AG09319 (cell line): Measurements from ENCODE around the gene BAG3.
A peak's percentile ranks its signal among the peaks of the same experiment; 100 is the strongest.

Experiments used
- DNase-seq: peaks from one replicate; pipeline ENCODE4 v3.0.0-alpha.2; 2010; ENCODE audit warnings: low read depth; ENCODE audit errors: extremely low read depth
- TF ChIP-seq, protein P1 (sequence below): IDR thresholded peaks from 2 replicates; pipeline ENCODE4 v1.5.1; 2011; ENCODE audit warnings: low read depth, mild to moderate bottlenecking, inconsistent platforms, low read length, moderate library complexity

BAG3 gene

DNA sequence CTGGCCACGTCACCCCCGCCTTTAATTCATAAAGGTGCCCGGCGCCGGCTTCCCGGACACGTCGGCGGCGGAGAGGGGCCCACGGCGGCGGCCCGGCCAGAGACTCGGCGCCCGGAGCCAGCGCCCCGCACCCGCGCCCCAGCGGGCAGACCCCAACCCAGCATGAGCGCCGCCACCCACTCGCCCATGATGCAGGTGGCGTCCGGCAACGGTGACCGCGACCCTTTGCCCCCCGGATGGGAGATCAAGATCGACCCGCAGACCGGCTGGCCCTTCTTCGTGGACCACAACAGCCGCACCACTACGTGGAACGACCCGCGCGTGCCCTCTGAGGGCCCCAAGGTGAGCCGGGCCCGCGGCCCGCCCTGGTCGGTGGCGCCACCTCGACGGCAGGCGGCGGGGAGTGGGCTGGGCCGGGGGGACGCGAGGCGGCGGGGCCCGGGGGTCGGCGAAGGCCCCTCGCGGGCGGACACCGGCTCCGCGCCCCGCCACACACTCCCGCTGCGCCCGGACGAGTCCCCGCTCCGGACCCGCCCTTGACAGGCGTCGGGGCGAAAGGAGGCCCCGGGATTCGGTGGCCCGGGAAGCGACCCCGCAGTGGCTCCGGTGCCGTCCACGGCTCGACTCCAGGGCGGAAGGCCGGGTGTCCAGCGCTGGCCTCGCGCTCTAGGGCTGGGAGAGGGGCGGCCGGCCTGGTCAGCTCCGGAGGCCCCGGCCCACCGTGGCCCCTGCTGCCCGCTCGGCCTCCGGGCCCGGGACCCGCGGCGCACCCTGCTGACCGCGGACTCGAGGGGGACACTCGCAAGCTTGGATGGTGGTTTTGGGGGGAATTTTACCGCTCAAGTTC is 557 bp downstream of the BAG3 start:
- DNase-seq, result no peak

DNA sequence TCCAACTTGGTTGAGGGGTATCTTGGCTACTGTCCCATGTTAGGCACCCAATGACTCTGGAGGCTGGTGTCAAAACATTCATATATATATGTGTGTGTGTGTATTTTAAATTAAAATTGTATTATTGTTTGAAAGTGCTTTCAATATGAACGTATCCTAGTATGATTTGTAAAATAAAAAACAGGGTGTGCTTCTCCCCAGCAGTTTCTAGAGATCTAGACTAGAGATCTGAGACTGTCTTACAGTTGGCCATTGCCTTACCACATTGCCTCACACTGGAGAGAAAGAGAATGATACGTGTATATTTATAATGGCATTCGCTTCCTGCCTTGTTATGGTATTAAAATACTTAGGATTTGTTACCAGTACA is 1.2 kb downstream of the BAG3 start:
- TF ChIP-seq, protein P1, sequence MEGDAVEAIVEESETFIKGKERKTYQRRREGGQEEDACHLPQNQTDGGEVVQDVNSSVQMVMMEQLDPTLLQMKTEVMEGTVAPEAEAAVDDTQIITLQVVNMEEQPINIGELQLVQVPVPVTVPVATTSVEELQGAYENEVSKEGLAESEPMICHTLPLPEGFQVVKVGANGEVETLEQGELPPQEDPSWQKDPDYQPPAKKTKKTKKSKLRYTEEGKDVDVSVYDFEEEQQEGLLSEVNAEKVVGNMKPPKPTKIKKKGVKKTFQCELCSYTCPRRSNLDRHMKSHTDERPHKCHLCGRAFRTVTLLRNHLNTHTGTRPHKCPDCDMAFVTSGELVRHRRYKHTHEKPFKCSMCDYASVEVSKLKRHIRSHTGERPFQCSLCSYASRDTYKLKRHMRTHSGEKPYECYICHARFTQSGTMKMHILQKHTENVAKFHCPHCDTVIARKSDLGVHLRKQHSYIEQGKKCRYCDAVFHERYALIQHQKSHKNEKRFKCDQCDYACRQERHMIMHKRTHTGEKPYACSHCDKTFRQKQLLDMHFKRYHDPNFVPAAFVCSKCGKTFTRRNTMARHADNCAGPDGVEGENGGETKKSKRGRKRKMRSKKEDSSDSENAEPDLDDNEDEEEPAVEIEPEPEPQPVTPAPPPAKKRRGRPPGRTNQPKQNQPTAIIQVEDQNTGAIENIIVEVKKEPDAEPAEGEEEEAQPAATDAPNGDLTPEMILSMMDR, result peak; percentile 42
- peak; percentile 44 for DNase-seq

More for the DNA sequence above, 557 bp downstream of the BAG3 start:
- TF ChIP-seq, protein P1, result no peak

DNA sequence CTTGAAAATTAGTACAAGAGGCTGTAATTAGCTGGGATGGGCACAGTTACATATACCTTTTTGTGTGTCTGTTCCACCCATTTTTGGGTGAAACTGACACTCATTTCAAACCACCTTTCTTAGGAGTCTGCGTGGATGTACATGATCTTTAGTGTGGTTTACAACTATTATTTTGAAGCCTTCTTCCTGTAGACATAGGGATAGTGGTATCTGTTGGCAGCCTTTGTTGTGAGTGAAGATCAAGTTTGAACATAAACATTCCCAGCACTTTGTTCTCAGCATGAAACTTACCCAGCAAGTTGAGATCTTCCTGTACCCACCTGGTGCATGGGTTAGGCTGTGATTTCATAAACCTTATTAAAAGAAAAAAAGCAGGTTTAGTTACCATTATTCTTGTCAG is 2.0 kb downstream of the BAG3 start:
- no peak for DNase-seq
- TF ChIP-seq, protein P1, result no peak

DNA sequence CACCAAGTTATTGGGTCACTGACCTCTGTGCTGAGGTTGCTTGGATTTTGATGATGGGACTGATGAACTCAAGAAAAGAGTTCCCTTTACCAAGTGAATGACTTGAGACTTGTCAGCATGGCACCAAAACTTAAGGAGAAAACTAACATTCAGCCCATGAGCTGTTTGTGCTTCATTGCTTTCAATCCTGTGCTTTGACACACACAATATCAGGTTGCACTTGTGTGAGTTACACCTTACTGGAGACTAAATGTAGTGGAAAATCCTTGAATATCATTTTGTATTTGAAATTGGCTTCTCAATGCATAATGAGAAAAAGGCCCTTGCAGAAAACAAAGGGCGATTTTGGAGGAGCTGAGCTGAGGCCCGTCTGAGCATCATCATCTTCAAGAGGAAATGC is 2.7 kb downstream of the BAG3 start:
- TF ChIP-seq, protein P1, result no peak

GRCh38 chr10:119654540-119654939 is 3.4 kb downstream of the BAG3 start:
- no peak for DNase-seq
- TF ChIP-seq, protein P1, result no peak

More for the DNA sequence above, 2.7 kb downstream of the BAG3 start:
- DNase-seq, result no peak

GRCh38 chr10:119655566-119656001 is 4.4 kb downstream of the BAG3 start:
- TF ChIP-seq, protein P1, result no peak
- peak; percentile 31 for DNase-seq

DNA sequence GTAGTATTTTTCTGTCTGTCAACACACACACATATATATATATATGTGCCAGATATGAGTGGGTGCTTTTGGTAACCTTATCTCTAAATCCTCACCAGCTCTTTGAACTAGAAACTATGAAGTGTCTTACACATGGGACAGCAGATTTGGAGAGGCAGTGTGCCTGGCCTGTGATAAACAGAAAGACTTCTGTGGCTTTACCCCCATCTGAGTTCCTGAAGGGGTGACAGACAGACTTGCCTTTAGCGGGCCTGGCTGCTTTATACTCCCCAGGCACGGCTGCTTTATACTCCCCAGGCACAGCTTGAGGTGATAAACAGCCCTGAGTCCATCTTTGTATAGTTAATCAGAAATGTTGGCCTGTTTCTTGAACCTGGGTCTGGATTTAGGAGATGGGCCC is 5.6 kb downstream of the BAG3 start:
- no peak for DNase-seq
- TF ChIP-seq, protein P1, result no peak
